Gastrocnemius medialis (tissue), 4 donors: ENCODE measurements around the gene OSBPL10. TPM values are rescaled to one million over a fixed set of nuclear protein-coding genes. Genes with fewer than 3 reads are reported as not detected.

Experiments used
- ATAC-seq, 2 donors: fragments of 150-250 bp; one replicate each; pipeline ENCODE4 v1.9.1; 2016
- DNase-seq, 2 donors: peaks; one replicate each; pipeline ENCODE4 v3.0.0-alpha.2; 2019
- H3K27ac ChIP-seq, 4 donors: fragments of 200-600 bp; sonication (generic); 1 replicate in 1 of 4; 2 replicates in 3 of 4; pipeline ENCODE4 v1.5.1; 2016 to 2018; ENCODE audit warnings: mild to moderate bottlenecking in 2 of 4, moderate library complexity in 1 of 4
- H3K27me3 ChIP-seq, 3 donors: fragments of 200-600 bp; sonication (generic) in 2 of 3; 1 replicate in 1 of 3; 2 replicates in 2 of 3; pipeline versions ENCODE4 v1.5.1 to v1.6.0; 2016 to 2019; ENCODE audit warnings: mild to moderate bottlenecking in 1 of 3, moderate library complexity in 1 of 3
- H3K36me3 ChIP-seq, 2 donors: fragments of 200-600 bp; sonication (generic) in 1 of 2; one replicate each; pipeline ENCODE4 v1.5.1; 2017 to 2018
- H3K4me1 ChIP-seq, 2 donors: fragments of 200-600 bp; sonication (generic) in 1 of 2; one replicate each; pipeline ENCODE4 v1.5.1; 2016 to 2017; ENCODE audit warnings: mild to moderate bottlenecking in 2 of 2
- H3K4me3 ChIP-seq, 4 donors: fragments of 200-600 bp; sonication (generic) in 3 of 4; 1 replicate in 1 of 4; 2 replicates in 3 of 4; pipeline ENCODE4 v1.5.1; 2016 to 2019; ENCODE audit warnings: mild to moderate bottlenecking in 2 of 4
- H3K9me3 ChIP-seq, 3 donors: fragments of 200-600 bp; sonication (generic) in 2 of 3; 1 replicate in 1 of 3; 2 replicates in 2 of 3; pipeline ENCODE4 v1.5.1; 2016 to 2019
- POLR2A ChIP-seq, 2 donors: fragments of 450-650 bp; IDR thresholded peaks; one replicate each; pipeline ENCODE4 v1.6.1; 2017; ENCODE audit warnings: antibody characterized with exemption in 2 of 2, mild to moderate bottlenecking in 2 of 2, moderate library complexity in 2 of 2
- in situ Hi-C, 4 donors: fragments of 200-750 bp; cut with MboI; loops; one replicate each; pipeline versions ENCODE4 v1.15.0 to v1.8.0; 2017; ENCODE audit warnings: low sequenced_read_pairs in 4 of 4
- intact Hi-C: fragments of 100-400 bp; cut with DNase I; formaldehyde crosslinking; loops from one replicate; pipeline ENCODE4 v1.15.1; 2023; ENCODE audit warnings: low total_unique reads
- total RNA-seq, 4 donors: library from RNA; depleted of rRNA; stranded (reverse); fragments of >200 nt; gene quantifications; one replicate each; pipeline versions ENCODE4 v1.1.0 to v1.2.3, GENCODE V29; 2016
- TF ChIP-seq, protein P1 (sequence below), 5 experiments: fragments of 450-650 bp in 3 of 5; fragments of 200-600 bp in 2 of 5; sonication (generic) in 2 of 5; IDR thresholded peaks in 4 of 5; conservative IDR thresholded peaks in 1 of 5; 1 replicate in 4 of 5; 2 replicates in 1 of 5; pipeline ENCODE4 v1.5.1; 2016 to 2019; ENCODE audit warnings: antibody characterized with exemption in 5 of 5, mild to moderate bottlenecking in 3 of 5, moderate library complexity in 3 of 5

The OSBPL10 gene
- total RNA-seq, 4 donors from 2014 or later = 1.4 to 7.0 (median 3.8) TPM

DNA sequence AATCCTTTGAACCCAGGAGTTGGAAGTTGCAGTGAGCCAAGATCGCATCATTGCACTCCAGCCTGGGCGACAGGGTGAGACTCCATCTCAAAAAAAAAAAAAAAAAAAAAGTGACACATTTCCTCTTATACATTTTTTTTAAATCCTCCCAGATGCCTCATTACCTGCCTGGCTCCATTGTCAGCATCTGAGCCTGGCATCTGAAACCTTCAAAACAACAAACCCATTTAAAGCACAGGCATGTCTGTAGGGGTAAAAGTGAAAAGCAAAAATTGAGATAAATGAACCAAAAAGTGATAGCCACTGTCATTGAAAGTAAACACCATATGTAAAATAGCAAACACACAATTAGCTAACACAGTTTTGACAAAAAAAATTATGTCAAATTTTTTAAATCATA is 38.6 kb downstream of the OSBPL10 start:
- no peaks in the 10 kb centered on the region for H3K27me3 ChIP-seq
- DNase-seq (no peak), ATAC-seq (no peak)
- H3K36me3 ChIP-seq = no peaks in the 10 kb centered on the region
- no peak overlapping the region for H3K27ac ChIP-seq
- intact Hi-C loops = no loop called here
- H3K4me3 ChIP-seq = no peak overlapping the region
- no peaks in the 10 kb centered on the region for H3K9me3 ChIP-seq
- H3K4me1 ChIP-seq = peaks cover 2 to 5% of the 10 kb centered on the region in 2 donors
- in situ Hi-C loops = no loop called here
- TF ChIP-seq POLR2A (IDR thresholded peaks at IDR 0.05) = no peak
- TF ChIP-seq, protein P1, sequence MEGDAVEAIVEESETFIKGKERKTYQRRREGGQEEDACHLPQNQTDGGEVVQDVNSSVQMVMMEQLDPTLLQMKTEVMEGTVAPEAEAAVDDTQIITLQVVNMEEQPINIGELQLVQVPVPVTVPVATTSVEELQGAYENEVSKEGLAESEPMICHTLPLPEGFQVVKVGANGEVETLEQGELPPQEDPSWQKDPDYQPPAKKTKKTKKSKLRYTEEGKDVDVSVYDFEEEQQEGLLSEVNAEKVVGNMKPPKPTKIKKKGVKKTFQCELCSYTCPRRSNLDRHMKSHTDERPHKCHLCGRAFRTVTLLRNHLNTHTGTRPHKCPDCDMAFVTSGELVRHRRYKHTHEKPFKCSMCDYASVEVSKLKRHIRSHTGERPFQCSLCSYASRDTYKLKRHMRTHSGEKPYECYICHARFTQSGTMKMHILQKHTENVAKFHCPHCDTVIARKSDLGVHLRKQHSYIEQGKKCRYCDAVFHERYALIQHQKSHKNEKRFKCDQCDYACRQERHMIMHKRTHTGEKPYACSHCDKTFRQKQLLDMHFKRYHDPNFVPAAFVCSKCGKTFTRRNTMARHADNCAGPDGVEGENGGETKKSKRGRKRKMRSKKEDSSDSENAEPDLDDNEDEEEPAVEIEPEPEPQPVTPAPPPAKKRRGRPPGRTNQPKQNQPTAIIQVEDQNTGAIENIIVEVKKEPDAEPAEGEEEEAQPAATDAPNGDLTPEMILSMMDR (IDR thresholded peaks at IDR 0.05 in 4 of 5, conservative IDR thresholded peaks at IDR 0.05 in 1 of 5) = no peak

DNA sequence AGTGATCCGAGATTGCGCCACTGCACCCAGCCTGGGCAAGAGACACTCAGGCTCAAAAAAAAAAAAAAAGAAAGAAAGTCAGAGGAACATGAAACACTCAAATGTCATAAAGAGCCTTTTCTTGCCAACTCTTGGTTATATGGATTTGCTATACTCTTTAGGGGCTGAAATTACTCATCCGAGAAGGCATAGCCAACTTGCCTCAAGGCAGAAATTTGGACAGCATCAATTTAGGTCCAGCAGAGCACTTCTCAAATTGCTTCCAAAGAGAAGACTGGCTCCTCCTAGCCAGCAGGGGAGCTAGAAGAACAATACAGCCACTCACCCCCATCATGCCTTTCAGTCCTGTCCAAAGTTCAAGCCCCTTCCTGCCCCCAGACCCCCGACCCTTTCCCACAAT is 43.8 kb downstream of the OSBPL10 start:
- TF ChIP-seq POLR2A (IDR thresholded peaks at IDR 0.05) = no peak
- TF ChIP-seq, protein P1 (IDR thresholded peaks at IDR 0.05 in 4 of 5, conservative IDR thresholded peaks at IDR 0.05 in 1 of 5) = no peak
- in situ Hi-C loops (no loop called here), intact Hi-C loops (no loop called here)
- Histone ChIP-seq H3K36me3 (no peaks in the 10 kb centered on the region), H3K9me3 (no peaks in the 10 kb centered on the region), H3K27ac (no peak overlapping the region), H3K4me3 (no peak overlapping the region), H3K4me1 (peaks cover 0 to 5% of the 10 kb centered on the region in 2 donors), H3K27me3 (no peaks in the 10 kb centered on the region)
- ATAC-seq (no peak), DNase-seq (no peak)

DNA sequence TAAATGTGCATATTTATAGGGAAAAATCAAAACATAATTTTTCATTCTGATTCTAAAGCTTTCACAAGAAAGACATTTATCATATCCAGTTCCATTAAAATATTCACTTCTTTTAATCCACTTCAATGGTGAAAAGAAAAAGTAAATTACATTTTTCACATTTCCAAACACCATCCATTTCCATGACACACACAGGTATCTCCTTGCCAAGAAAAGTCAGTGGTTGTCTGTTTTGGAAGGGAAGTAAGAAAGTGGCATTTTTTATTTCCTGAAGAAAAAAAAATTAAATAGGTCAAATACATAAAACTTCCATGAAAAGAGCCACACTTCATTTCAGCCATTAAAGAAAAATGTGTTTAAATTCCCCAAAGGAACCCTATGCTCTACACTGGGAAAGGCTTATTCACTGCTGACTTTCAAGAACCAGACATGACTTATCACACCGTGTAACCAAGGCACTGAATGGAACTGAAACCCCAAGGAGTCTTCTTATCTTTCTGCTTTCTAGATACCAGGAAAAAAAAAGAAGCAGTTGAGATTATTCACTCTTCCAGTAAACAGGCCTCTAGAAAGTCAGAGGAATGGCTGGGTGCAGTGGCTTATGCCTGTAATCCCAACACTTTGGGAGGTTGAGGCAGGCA is 44.5 kb downstream of the OSBPL10 start:
- H3K27me3 ChIP-seq = no peaks in the 10 kb centered on the region
- peaks cover 0 to 5% of the 10 kb centered on the region in 2 donors for H3K4me1 ChIP-seq
- H3K9me3 ChIP-seq = no peaks in the 10 kb centered on the region
- no peak for TF ChIP-seq POLR2A (IDR thresholded peaks at IDR 0.05)
- TF ChIP-seq, protein P1 (IDR thresholded peaks at IDR 0.05 in 4 of 5, conservative IDR thresholded peaks at IDR 0.05 in 1 of 5) = no peak
- ATAC-seq (no peak), DNase-seq (no peak)
- H3K4me3 ChIP-seq = no peak overlapping the region
- H3K27ac ChIP-seq = no peak overlapping the region
- in situ Hi-C loops (no loop called here), intact Hi-C loops (no loop called here)
- no peaks in the 10 kb centered on the region for H3K36me3 ChIP-seq

DNA sequence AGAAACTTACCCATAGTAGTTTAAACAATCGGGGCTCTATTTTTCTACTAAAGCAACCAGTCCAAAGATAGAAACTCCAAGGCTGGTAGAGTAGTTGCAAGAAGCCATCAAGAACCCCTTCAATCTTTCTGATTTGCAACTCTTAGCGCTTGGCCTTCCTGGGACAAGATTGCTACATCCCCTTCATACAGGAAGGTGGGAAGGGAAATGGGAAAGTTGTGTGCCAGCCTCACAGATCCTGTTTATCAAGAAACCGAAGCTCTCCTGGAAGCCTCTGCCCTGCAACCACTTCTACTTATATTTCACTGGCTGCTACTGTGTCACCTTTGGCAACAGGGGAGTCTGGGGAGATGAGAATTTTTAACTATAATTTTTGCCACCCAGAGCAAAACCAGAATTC is 46.2 kb downstream of the OSBPL10 start:
- H3K9me3 ChIP-seq = no peaks in the 10 kb centered on the region
- no peak for ATAC-seq
- H3K27me3 ChIP-seq = no peaks in the 10 kb centered on the region
- peaks cover 0 to 5% of the 10 kb centered on the region in 2 donors for H3K4me1 ChIP-seq
- H3K27ac ChIP-seq = no peak overlapping the region
- H3K36me3 ChIP-seq = no peaks in the 10 kb centered on the region
- intact Hi-C loops = no loop called here
- H3K4me3 ChIP-seq = no peak overlapping the region
- in situ Hi-C loops = no loop called here
- no peak for DNase-seq
- TF ChIP-seq, protein P1 (IDR thresholded peaks at IDR 0.05 in 4 of 5, conservative IDR thresholded peaks at IDR 0.05 in 1 of 5) = no peak
- no peak for TF ChIP-seq POLR2A (IDR thresholded peaks at IDR 0.05)

DNA sequence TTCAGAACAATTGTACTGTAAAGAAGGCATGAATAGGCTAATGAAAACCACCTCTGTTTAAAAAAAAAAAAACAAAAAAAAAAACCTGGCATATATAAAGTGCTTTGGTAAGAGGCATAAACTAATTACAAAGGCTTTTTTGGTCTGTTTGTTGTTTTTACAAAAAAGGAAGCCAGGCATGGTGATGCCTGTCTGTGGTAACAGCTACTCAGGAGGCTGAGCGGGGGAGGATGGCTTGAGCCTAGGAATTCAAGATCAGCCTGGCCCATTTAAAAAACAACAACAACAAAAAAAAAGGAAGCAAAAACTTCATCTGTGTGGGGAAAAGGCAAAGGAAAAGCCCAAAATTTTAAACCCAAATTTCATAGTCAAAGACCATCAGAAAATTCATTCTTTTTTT is 47.0 kb downstream of the OSBPL10 start:
- TF ChIP-seq, protein P1 (IDR thresholded peaks at IDR 0.05 in 4 of 5, conservative IDR thresholded peaks at IDR 0.05 in 1 of 5) = no peak
- TF ChIP-seq POLR2A (IDR thresholded peaks at IDR 0.05) = no peak
- H3K27me3 ChIP-seq = no peaks in the 10 kb centered on the region
- no peak overlapping the region for H3K4me3 ChIP-seq
- H3K4me1 ChIP-seq = peaks cover 0 to 5% of the 10 kb centered on the region in 2 donors
- DNase-seq = no peak
- in situ Hi-C loops (no loop called here), intact Hi-C loops (no loop called here)
- ATAC-seq = no peak
- H3K36me3 ChIP-seq = no peaks in the 10 kb centered on the region
- no peak overlapping the region for H3K27ac ChIP-seq
- H3K9me3 ChIP-seq = no peaks in the 10 kb centered on the region
